Amniotic epithelial cell (primary cell): ENCODE results near the gene CTNND2.

Experiments
- DNase-seq: peaks from one replicate; pipeline ENCODE4 v3.0.0-alpha.2; 2010; ENCODE audit warnings: low read depth

Gene CTNND2

DNA sequence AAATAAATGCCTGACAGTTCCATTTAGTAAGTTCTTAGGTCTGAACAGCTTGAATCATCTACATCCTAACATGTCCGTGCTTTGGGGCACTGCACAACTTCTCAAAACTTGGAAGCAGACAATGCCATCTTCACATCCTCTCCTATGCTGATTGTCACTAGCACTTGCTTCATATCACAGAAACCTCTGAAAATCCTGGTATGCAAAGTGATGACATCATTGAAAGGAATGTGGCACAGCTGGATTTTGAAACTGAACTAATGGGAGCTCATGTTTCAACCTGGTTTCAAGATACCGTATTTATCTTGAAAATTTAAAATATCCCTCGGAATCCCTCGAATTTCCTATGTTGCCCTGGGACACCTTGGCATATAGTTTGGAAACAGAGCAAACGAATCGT, 653.0 kb downstream of the CTNND2 start:
- no peak for DNase-seq

DNA sequence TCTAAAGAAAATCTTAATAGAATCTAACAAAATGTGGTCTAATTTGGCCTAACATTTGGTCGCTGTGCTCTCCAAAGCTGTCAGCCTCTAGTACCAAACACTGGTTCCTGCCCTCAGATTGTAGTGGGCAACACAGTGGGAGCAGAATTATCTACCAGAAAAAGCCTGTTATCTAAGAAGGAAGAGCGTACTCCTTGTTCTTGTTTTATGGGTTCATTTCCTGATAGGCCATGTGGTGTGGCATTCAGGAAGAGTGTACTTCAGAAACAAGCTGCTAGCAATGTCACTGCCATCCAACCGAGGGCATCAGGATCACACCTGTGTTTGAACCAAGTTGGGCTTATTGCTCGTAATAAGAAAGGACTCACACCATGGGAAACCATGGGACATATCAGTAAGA, 655.3 kb downstream of the CTNND2 start:
- no peak for DNase-seq

DNA sequence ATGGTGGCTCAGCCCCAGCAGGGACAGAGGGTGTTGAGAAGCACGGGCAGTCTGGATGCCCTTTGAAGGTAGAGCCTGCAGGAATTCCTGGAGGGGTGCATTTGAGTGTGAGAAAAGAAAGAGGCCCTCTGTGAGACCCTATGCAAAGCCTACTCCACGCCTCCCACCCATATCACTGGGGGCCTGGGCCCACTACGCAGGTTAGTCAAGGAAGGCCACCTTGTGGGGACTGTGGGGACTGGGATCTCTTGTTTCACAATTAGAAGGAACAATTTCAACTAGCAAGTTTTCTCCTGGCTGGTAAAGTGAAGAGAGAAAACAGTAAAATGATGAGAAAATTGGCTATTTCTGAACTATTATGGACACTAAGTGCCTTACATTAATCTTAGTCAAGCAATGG, 657.0 kb downstream of the CTNND2 start:
- no peak for DNase-seq

DNA sequence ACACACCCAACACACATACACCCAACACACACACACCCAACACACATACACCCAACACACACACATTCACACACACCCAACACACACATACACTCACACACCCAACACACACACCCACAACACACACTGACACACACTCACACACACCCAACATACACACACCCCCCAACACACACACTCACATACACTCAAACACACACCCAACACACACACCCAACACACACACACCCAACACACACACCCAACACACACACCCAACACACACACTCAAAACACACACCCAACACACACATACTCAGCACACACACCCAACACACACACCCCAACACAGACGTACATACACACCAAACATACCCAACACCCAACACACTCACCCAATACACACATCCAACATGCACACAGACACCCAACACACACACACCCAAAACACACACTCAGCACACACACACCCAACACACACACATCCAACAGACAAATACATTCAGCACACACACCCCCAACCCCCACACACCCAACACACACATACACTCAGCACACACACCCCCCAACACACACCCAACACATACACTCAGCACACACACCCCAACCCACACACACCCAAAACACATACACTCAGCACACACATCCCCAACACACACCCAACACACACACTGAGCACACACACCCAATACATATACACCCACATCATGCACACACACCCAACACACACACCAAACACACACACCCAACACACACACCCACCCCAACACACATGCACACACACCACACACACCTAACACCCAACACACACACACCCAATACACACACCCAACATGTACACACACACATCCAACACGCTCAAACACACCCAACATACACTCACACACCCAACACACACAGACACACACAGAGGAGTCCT, 663.7 kb downstream of the CTNND2 start:
- DNase-seq, result no peak

DNA sequence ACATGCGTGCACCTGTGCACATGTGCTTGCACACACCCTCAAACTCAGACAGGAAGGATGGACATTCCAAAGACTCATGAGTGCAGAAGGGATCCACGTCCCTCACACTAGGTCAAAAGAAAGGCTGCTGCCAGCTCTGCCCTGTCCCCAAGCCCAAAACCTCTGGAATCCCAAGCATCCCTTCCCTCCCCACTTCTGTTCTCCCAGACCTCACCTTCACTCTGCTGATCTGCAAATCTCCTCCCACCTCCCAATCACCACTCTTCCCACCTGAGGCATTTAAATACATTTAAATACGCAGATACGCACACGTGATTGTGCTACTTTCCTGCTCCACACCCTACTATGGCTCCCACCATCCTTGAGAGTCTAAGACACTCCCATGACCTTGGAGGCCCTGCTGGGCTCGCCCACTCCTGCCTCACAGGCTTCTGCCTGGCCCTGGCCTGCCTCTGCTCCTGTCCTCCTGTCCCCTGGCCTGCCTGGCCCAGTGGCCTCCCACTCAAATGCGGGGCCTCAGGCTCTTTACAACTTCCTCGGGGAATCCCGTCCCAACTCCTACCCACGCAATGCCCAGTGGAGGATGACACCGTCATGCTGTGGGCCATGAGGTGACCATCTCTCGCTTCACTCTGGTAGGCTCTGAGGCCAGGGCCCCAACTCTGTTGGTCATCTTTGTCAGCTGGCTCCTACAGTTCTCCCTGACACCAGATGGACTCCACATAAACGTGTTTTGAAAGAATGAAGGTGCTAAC, 664.8 kb downstream of the CTNND2 start:
- no peak for DNase-seq

DNA sequence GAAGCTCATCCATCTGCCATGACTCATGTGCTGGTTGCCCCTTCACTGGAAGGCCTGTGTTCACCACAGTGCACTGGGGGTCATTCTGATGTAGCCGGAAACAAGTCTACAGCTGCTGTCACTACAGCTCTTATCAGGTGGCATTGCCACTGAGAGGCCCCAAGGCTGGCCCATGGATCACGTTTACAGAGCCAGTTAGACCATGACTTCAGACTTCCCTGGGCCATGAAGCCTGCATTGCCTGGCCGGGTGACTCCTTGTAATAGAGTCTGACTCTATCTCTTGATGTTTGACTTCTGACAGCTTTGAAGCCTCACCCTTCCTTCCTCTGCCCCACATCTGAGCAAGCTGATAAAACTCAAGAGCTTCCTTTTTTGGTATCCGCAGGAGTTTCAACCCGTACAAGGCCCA, 669.7 kb downstream of the CTNND2 start:
- DNase-seq, result no peak

DNA sequence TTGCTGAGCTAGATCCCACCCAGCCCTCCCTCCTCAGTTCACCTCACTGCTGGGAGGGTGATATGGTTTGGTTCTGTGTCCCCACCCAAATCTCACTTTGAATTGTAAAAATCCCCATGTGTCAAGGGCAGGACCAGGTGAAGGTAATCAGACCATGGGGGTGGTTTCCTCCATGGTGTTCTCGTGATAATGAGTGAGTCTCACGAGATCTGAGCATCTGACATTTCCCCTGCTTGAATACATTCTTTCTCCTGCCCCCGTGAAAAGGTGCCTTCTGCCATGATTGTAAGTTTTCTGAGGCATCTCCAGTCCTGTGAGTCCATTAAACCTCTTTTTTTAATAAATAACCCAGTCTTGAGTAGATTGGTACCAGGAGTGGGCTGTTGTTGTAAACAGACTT, 673.4 kb downstream of the CTNND2 start:
- no peak for DNase-seq

DNA sequence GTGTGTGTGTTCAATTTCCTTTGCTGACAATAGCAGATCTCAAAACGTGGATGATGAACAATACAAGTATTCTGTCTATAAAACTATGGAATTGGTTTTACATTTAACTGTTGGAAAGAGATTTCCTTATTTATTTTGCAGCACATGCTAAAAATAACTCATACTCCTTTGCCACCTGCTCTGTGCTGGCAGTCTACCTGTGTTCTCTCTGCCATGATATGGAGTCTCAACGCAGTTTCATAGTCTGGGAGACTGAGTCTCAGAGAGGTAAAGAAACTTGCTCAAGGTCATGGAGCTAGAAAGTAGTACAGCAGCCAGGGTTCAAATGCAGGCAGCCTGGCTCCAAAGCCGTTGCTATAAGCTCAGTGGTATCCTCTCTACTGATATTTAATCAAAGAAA, 677.2 kb downstream of the CTNND2 start:
- DNase-seq, result no peak

DNA sequence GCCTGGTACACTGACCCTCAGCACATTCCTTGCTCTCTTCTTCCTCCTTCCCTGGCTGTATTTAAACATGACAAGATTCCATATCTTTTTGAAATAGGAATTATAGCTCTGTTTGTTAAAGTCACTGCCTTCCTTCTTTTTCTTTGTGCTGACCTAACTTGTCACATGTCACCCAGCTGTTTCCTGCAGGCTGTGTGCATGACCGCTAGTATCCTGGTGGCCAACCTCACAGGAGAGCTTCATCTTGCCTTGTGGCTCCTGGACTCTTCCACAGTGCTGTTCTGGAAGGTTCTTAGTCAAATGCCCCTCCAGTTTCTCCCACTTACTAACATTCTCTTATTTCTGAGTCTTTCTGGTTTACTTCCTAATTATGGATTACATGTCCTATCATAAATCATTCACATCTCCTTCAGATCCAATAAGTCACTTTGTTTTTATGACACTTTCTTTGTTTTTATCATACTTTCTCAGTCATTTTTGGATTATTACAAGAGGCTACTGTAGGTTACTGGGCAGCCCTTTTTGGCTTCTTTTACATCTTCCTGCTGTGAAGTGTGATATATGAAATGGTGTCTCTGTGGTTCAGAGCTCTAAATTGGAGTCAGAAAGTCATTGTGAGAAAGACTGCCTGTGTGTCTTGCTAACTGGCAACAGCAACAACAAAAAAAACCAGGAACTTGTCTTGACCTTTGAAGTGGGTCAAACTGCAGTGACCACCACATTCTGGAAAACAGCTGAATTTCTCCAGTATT, 679.6 kb downstream of the CTNND2 start:
- DNase-seq, result no peak

DNA sequence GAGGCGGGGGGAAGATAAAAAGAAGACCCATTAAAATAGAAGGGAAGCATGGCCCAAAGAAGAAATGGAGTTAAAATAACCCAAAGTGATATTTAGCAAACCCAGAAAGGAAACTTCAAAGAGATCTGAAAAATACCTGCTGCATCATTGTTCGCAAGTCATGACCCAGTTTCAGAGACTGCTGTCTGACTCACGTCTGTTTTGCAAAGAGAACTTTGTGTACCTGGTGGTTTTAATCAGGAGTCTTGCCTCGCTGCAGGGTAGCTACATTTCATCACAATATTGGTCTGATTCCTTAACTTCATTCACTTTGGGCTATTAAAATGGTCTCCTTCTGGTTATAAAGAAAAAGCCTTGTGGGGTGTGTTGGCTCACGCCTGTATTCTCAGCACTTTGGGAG, 682.1 kb downstream of the CTNND2 start:
- DNase-seq, result no peak

DNA sequence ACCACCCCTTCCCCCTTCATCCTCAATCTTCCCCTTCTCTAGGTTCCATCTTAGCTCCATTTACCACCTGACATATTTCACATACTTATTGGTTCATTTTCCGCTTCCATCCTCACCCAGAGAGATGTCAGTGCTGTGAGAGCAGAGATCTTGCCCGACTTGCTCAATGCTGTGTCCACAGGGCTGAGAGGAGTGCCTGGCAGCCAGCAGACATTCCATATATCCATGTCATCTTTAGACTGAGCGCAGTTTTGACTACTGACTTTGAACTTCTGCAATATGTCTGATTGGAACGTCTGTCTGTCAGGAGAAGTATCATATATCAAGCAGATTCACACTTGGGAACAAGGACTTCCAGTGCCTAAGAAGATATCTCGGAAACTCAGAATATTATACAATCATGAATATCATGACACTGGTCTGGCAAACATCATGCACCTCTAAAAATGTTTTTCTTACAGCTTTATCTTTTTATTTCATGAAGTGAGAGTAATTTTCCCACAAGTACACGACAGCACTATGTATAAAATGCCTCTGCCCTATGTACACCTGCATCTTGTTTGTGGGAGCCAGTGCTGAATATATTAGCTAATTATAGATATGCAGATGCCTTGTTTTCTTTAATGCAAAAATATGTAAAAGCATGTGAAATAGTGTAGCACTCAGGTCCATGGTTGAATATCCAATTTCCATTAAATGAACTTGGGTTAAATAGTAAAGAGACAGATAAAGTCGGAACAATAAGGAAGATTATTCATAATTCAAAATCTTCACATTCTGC, 689.2 kb downstream of the CTNND2 start:
- no peak for DNase-seq

DNA sequence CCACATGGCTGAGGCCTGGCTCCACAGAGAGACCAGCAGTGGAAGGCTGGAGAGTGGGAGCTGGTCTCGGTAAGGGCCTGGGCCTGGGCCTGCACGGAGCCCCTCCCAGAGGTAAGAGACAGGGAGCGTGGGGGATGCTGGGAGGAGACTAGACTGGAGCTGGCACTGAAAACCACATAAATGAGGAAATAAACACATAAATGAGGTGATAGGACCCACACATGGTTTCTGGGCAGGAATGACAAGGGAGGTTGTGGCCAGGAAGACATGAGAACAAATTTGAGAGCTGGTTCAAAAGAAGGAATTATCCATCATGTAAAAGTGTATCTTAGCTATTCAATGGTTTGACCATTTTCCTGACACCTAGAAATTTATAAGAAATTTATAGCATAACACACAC, 691.5 kb downstream of the CTNND2 start:
- no peak for DNase-seq

DNA sequence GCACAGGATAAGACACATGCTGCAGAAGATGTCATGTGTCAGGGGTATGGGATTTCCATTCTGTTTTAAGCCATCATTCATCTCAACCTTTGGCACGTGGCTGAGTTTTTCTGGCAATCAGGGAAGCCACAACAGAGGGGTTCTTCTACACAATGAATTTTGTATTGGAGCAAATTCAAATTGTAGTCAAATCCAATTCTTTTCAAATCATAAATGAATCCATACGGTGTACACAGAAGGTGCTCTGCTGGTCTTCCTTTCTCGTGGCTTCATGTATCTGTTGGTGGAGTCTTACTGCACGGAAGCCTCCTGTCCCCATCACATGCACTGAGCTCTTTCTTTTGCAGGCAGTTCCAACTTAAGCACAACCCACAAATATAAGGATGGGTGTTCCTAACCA, 706.5 kb downstream of the CTNND2 start:
- DNase-seq, result no peak

DNA sequence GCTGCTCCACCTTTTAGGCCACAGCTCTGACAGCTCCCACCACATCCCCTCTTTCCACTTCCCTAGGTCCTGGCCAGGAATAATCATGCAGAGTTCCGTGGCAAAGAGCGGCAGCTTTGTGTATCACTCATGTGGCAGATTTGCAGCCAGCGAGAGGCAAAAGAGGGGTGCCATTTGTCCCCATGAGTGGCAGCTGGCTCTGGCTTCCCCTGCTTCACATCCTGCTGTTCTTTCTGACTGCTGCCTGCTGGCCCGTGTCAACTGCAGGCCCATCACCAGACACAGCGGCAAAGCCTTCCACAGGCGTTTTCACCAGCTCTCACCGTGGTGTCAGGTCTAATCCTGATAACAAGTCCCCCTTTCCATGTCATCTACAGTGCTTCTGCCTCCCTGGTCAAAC, 712.6 kb downstream of the CTNND2 start:
- no peak for DNase-seq

DNA sequence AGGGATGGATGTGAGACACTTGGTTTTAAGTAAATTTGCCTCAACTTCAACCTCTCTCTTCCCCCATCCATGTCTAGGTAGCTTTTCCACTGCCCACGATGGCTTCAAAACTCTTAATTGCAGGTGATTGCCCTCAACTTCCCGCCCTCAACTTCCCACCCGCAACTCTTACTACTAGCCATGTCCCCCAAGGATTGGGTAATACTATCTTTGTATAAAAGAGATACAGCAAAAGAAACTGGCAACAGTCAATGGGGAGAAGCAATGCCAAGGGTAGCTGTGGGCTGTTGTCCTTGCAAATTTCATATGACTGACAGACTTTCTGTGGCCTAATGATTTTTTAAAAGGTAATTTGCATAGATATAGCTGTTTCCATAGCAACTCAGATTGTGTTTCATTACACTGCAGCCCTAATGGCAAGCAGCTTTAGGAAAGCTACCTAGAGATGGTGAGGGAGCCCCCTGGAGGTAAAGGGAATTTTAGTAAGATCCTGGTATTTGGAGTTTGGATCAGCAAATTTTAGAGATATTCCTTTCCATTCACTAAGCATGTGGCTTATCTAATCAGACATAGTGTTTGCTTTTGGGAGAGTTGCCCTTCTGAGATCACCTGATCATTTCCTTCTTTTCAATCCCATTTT, 721.7 kb downstream of the CTNND2 start:
- peak; percentile 23 for DNase-seq

DNA sequence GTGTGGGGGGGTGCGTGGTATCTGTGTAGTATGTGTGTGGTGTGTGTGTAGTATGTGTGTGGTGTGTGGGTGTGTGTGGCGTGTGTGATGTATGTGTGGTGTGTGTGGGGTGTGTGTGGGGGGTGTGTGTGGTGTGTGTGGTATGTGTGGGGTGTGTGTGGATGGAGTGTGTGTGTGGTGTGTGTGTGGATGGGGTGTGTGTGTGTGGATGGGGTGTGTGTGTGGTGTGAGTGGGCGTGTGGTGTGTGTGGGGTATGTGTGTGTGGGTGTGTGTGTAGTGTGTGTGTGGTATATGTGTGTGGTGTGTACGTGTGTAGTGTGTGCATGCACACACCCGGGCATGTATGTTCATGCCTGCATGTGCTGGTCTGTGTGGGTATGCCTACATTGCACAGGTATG, 722.3 kb downstream of the CTNND2 start:
- DNase-seq, result no peak

DNA sequence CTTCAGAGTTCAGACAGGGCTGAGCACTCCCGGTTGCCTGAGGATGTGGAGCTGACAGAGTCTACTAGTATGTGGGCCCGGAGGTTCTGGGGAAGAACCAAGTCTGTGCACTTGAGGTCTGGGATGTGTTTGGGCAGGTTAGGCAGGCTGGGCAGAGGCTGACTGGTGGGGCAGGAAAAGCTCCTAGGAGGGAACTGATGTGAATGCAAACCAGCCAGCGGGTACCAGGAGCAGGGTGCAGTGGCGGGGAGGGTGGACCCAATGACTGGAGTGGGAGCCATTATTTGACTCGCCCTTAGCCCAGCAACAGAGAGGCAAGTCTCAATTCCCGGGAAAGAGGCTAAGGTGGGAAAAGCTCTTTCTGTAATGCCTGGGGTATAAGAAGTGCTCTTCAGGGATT, 723.4 kb downstream of the CTNND2 start:
- no peak for DNase-seq

DNA sequence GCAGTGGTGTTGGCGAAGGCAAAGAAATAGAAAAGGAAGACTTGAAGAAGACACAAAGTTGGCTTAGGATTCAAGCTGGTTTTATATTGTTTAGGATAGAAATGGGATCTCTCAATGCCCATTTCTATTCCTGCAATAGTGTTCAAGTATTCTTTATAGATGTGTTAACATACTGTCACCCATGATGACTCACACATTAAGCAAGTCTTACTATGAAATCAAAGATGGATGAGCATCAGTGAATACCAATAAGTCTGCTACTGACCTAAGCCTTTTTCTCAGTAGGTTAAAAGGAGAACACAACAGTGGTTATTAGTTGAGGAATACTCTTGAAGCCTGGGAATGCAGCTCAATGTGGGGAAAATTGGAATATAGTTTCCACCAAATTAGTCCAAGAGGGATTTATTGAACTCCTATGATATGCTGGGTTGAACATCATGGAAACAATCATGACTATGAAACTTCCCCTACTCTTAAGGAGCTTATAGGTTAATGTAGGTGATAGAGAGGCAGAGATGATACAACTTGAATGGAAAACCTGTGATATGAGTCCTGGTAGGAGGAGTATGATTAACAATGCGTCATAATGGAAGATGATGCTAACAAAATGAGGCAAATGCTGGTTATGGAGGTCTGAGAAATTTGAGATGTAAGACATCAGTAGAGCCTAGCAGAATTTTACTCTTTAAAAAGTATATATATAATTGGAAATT, 726.1 kb downstream of the CTNND2 start:
- DNase-seq, result no peak

DNA sequence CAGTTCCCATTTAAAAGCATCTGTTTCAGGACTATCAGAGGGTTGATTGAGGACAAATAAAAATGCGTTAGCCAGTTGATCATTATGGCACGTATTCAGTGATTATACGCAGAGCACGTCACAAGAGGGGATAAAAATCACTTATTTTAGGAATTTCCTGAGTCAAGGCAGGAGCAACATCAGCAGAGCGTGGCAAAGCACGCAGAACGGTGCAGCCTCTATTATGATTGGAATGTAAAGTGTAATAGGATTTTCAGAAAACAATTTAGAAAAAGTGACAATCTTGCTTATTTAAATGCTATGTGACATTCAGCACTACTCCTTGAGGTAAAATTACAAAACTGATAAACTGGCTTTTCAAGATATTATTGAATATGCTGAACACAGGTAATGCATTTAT, 729.7 kb downstream of the CTNND2 start:
- no peak for DNase-seq

DNA sequence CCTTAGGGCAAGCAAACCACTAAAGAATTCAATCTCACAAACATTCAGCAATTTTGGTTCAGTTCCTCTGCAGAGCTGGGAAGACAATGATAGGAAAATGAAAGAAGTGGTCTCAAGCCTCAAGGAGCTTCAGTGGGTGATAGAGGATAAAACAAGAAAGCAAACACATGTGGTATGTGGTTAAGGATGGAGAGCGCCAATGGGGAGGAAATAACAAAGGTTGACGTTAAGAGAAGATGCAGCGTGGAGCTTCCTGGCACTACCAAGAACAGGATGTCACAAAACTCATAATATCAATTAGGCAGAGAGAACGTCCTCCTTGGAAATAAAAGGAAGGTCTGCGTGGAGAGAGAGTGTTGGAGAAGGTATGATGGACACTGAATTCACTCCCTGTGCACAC, 731.8 kb downstream of the CTNND2 start:
- no peak for DNase-seq

DNA sequence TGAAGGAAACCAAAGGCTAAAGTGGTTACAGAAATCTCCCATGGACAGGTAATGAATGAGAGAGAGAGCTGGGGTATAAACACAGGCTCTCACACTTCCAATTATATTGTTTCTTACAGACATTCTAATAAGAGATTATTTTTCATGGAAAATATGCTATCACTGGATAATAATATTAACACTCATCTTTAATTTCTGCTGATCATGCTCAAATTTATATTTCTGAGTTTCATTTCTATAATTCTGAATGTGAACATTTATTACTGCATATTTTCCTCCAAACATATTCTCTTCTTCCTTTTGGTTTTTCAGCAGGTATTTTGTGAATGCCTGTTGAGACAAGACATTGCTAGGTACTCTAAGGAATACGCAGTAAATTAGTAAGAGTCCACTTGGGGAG, 733.0 kb downstream of the CTNND2 start:
- no peak for DNase-seq
